HEK293 (cell line): ENCODE data around the gene GNG7.

Experiments
- KLF10 ChIP-seq: fragments of 450-650 bp; IDR thresholded peaks from 2 replicates; pipeline ENCODE4 v1.5.1; 2018; ENCODE audit warnings: missing biosample characterization, mild to moderate bottlenecking, missing genetic modification characterization
- KLF8 ChIP-seq: fragments of 450-650 bp; formaldehyde crosslinking; IDR thresholded peaks from 2 replicates; pipeline ENCODE4 v1.5.1; 2016; ENCODE audit warnings: missing biosample characterization, missing genetic modification characterization
- SALL2 ChIP-seq: fragments of 450-650 bp; formaldehyde crosslinking; IDR thresholded peaks from 2 replicates; pipeline ENCODE4 v1.5.0; 2017; ENCODE audit warnings: missing biosample characterization, mild to moderate bottlenecking, missing genetic modification characterization, borderline replicate concordance
- YY2 ChIP-seq: fragments of 450-650 bp; formaldehyde crosslinking; IDR thresholded peaks from 2 replicates; pipeline ENCODE4 v1.5.1; 2016; ENCODE audit warnings: missing biosample characterization, missing genetic modification characterization
- ZIC2 ChIP-seq: fragments of 450-650 bp; formaldehyde crosslinking; IDR thresholded peaks from 2 replicates; pipeline ENCODE4 v1.5.1; 2016; ENCODE audit warnings: missing biosample characterization, missing genetic modification characterization
- ZNF10 ChIP-seq: fragments of 450-650 bp; formaldehyde crosslinking; IDR thresholded peaks from 2 replicates; pipeline ENCODE4 v1.5.1; 2017; ENCODE audit warnings: missing biosample characterization, missing genetic modification characterization
- ZNF169 ChIP-seq: fragments of 450-650 bp; formaldehyde crosslinking; IDR thresholded peaks from 2 replicates; pipeline ENCODE4 v1.5.1; 2016; ENCODE audit warnings: missing biosample characterization, missing genetic modification characterization
- ZNF24 ChIP-seq: fragments of 450-650 bp; formaldehyde crosslinking; IDR thresholded peaks from 2 replicates; pipeline ENCODE4 v1.5.1; 2016; ENCODE audit warnings: missing biosample characterization, missing genetic modification characterization
- ZNF391 ChIP-seq: fragments of 450-650 bp; formaldehyde crosslinking; IDR thresholded peaks from 2 replicates; pipeline ENCODE4 v1.5.1; 2016; ENCODE audit warnings: low read depth, missing biosample characterization, missing genetic modification characterization, borderline replicate concordance
- ZNF585B ChIP-seq: fragments of 450-650 bp; formaldehyde crosslinking; IDR thresholded peaks from 2 replicates; pipeline ENCODE4 v1.5.1; 2016; ENCODE audit warnings: missing biosample characterization, missing genetic modification characterization
- ZNF600 ChIP-seq: fragments of 450-650 bp; formaldehyde crosslinking; IDR thresholded peaks from 2 replicates; pipeline ENCODE4 v1.5.1; 2016; ENCODE audit warnings: missing biosample characterization, missing genetic modification characterization
- ZNF76 ChIP-seq: fragments of 450-650 bp; formaldehyde crosslinking; IDR thresholded peaks from 2 replicates; pipeline ENCODE4; 2016; ENCODE audit warnings: low read depth, missing biosample characterization, missing genetic modification characterization, borderline replicate concordance
- ZSCAN23 ChIP-seq: fragments of 450-650 bp; formaldehyde crosslinking; IDR thresholded peaks from 2 replicates; pipeline ENCODE4 v1.5.1; 2016; ENCODE audit warnings: missing biosample characterization, missing genetic modification characterization
- TF ChIP-seq, protein P1 (sequence below): fragments of 450-650 bp; IDR thresholded peaks from 2 replicates; pipeline ENCODE4 v1.5.1; 2018; ENCODE audit warnings: missing biosample characterization, missing genetic modification characterization
- TF ChIP-seq, protein P2 (sequence below): fragments of 450-650 bp; formaldehyde crosslinking; IDR thresholded peaks from 2 replicates; pipeline ENCODE4 v1.5.1; 2017; ENCODE audit warnings: missing biosample characterization, mild to moderate bottlenecking, missing genetic modification characterization, moderate library complexity
- TF ChIP-seq, protein P3 (sequence below): fragments of 450-650 bp; formaldehyde crosslinking; IDR thresholded peaks from 2 replicates; pipeline ENCODE4 v1.5.1; 2016; ENCODE audit warnings: missing biosample characterization, missing genetic modification characterization
- TF ChIP-seq, protein P4 (sequence below): fragments of 450-650 bp; formaldehyde crosslinking; IDR thresholded peaks from 2 replicates; pipeline ENCODE4 v1.5.1; 2016; ENCODE audit warnings: missing biosample characterization, missing genetic modification characterization
- TF ChIP-seq, protein P5 (sequence below): fragments of 450-650 bp; formaldehyde crosslinking; IDR thresholded peaks from 2 replicates; pipeline ENCODE4 v1.5.1; 2016; ENCODE audit warnings: missing biosample characterization, missing genetic modification characterization
- TF ChIP-seq, protein P6 (sequence below): IDR thresholded peaks from 2 replicates; pipeline ENCODE4 v1.6.1; 2011; ENCODE audit warnings: mild to moderate bottlenecking, low read depth, low read length, borderline replicate concordance
- TF ChIP-seq, protein P7 (sequence below): fragments of 450-650 bp; formaldehyde crosslinking; IDR thresholded peaks from 2 replicates; pipeline ENCODE4 v1.5.1; 2016; ENCODE audit warnings: missing biosample characterization, missing genetic modification characterization
- TF ChIP-seq, protein P8 (sequence below): fragments of 450-650 bp; formaldehyde crosslinking; IDR thresholded peaks from 2 replicates; pipeline ENCODE4 v1.5.0; 2017; ENCODE audit warnings: missing biosample characterization, missing genetic modification characterization, borderline replicate concordance

The GNG7 gene

DNA sequence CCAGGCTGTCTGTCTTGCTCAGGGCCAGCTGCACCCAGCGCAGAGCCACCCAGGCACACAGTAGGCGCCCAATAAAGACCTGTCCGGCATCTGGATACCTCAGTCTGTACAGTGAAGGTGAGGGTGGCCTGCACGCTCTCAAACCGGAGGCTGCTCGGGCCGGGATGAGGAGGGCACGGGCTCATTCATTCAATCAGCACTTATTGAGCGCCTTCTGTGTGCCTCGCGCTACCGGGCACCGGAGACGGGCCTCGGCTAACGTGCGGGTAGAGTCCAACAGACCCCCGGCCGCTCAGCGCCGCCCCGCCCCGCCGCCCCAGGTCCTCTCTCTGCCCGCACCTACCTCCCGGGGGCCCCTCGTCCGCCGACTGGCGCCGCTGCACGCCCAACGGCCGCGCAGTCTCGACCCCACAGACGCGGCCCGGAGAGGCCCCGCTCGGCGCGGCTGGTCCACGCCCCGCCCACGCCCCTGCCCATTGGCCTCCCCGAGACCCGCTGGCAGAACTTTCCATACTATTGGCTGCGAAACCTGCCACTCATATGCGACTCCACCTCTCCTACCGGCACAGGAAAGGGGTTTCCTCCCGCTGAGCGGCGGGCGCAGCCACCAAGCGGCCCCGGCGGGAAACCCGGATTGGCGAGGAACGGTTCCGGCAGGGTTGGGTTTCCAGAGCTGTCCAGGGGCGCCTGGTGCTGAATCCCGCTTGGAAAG lies 37.3 kb upstream of the GNG7 start, which contains the start of gene SLC39A3 (continued):
- TF ChIP-seq, protein P1, sequence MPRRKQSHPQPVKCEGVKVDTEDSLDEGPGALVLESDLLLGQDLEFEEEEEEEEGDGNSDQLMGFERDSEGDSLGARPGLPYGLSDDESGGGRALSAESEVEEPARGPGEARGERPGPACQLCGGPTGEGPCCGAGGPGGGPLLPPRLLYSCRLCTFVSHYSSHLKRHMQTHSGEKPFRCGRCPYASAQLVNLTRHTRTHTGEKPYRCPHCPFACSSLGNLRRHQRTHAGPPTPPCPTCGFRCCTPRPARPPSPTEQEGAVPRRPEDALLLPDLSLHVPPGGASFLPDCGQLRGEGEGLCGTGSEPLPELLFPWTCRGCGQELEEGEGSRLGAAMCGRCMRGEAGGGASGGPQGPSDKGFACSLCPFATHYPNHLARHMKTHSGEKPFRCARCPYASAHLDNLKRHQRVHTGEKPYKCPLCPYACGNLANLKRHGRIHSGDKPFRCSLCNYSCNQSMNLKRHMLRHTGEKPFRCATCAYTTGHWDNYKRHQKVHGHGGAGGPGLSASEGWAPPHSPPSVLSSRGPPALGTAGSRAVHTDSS, result 0 out of 2 replicates have a peak, but pooled peaks have one; percentile 47
- TF ChIP-seq, protein P2, sequence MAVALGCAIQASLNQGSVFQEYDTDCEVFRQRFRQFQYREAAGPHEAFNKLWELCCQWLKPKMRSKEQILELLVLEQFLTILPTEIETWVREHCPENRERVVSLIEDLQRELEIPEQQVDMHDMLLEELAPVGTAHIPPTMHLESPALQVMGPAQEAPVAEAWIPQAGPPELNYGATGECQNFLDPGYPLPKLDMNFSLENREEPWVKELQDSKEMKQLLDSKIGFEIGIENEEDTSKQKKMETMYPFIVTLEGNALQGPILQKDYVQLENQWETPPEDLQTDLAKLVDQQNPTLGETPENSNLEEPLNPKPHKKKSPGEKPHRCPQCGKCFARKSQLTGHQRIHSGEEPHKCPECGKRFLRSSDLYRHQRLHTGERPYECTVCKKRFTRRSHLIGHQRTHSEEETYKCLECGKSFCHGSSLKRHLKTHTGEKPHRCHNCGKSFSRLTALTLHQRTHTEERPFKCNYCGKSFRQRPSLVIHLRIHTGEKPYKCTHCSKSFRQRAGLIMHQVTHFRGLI (tag by site-specific recombination), result peak; percentile 90
- no peak for TF ChIP-seq ZNF169
- no peak for TF ChIP-seq ZNF585B (tag by site-specific recombination)
- TF ChIP-seq, protein P3, sequence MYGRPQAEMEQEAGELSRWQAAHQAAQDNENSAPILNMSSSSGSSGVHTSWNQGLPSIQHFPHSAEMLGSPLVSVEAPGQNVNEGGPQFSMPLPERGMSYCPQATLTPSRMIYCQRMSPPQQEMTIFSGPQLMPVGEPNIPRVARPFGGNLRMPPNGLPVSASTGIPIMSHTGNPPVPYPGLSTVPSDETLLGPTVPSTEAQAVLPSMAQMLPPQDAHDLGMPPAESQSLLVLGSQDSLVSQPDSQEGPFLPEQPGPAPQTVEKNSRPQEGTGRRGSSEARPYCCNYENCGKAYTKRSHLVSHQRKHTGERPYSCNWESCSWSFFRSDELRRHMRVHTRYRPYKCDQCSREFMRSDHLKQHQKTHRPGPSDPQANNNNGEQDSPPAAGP (tag by site-specific recombination), result peak; percentile 90
- peak; percentile 91 for TF ChIP-seq ZNF24 (tag by site-specific recombination)
- TF ChIP-seq KLF8 (tag by site-specific recombination), result peak; percentile 96
- TF ChIP-seq ZNF76, result peak; percentile 87
- TF ChIP-seq, protein P4, sequence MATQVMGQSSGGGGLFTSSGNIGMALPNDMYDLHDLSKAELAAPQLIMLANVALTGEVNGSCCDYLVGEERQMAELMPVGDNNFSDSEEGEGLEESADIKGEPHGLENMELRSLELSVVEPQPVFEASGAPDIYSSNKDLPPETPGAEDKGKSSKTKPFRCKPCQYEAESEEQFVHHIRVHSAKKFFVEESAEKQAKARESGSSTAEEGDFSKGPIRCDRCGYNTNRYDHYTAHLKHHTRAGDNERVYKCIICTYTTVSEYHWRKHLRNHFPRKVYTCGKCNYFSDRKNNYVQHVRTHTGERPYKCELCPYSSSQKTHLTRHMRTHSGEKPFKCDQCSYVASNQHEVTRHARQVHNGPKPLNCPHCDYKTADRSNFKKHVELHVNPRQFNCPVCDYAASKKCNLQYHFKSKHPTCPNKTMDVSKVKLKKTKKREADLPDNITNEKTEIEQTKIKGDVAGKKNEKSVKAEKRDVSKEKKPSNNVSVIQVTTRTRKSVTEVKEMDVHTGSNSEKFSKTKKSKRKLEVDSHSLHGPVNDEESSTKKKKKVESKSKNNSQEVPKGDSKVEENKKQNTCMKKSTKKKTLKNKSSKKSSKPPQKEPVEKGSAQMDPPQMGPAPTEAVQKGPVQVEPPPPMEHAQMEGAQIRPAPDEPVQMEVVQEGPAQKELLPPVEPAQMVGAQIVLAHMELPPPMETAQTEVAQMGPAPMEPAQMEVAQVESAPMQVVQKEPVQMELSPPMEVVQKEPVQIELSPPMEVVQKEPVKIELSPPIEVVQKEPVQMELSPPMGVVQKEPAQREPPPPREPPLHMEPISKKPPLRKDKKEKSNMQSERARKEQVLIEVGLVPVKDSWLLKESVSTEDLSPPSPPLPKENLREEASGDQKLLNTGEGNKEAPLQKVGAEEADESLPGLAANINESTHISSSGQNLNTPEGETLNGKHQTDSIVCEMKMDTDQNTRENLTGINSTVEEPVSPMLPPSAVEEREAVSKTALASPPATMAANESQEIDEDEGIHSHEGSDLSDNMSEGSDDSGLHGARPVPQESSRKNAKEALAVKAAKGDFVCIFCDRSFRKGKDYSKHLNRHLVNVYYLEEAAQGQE (tag by site-specific recombination), result peak; percentile 100
- peak; percentile 94 for TF ChIP-seq ZSCAN23 (tag by site-specific recombination)
- TF ChIP-seq ZIC2 (tag by site-specific recombination), result peak; percentile 88
- TF ChIP-seq ZNF10, result 0 out of 2 replicates have a peak, but pooled peaks have one; percentile 40
- TF ChIP-seq ZNF391, result peak; percentile 96
- TF ChIP-seq, protein P5, sequence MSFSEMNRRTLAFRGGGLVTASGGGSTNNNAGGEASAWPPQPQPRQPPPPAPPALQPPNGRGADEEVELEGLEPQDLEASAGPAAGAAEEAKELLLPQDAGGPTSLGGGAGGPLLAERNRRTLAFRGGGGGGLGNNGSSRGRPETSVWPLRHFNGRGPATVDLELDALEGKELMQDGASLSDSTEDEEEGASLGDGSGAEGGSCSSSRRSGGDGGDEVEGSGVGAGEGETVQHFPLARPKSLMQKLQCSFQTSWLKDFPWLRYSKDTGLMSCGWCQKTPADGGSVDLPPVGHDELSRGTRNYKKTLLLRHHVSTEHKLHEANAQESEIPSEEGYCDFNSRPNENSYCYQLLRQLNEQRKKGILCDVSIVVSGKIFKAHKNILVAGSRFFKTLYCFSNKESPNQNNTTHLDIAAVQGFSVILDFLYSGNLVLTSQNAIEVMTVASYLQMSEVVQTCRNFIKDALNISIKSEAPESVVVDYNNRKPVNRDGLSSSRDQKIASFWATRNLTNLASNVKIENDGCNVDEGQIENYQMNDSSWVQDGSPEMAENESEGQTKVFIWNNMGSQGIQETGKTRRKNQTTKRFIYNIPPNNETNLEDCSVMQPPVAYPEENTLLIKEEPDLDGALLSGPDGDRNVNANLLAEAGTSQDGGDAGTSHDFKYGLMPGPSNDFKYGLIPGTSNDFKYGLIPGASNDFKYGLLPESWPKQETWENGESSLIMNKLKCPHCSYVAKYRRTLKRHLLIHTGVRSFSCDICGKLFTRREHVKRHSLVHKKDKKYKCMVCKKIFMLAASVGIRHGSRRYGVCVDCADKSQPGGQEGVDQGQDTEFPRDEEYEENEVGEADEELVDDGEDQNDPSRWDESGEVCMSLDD (tag by site-specific recombination), result peak; percentile 94
- TF ChIP-seq SALL2 (tag by site-specific recombination), result no peak
- TF ChIP-seq, protein P6, sequence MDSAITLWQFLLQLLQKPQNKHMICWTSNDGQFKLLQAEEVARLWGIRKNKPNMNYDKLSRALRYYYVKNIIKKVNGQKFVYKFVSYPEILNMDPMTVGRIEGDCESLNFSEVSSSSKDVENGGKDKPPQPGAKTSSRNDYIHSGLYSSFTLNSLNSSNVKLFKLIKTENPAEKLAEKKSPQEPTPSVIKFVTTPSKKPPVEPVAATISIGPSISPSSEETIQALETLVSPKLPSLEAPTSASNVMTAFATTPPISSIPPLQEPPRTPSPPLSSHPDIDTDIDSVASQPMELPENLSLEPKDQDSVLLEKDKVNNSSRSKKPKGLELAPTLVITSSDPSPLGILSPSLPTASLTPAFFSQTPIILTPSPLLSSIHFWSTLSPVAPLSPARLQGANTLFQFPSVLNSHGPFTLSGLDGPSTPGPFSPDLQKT, result no peak
- TF ChIP-seq ZNF600 (tag by site-specific recombination), result no peak
- peak; percentile 60; the same call in 1 of the 2 replicates for TF ChIP-seq KLF10 (tag by site-specific recombination)
- TF ChIP-seq YY2 (tag by site-specific recombination), result peak; percentile 71; the same call in 1 of the 2 replicates
- TF ChIP-seq, protein P7, sequence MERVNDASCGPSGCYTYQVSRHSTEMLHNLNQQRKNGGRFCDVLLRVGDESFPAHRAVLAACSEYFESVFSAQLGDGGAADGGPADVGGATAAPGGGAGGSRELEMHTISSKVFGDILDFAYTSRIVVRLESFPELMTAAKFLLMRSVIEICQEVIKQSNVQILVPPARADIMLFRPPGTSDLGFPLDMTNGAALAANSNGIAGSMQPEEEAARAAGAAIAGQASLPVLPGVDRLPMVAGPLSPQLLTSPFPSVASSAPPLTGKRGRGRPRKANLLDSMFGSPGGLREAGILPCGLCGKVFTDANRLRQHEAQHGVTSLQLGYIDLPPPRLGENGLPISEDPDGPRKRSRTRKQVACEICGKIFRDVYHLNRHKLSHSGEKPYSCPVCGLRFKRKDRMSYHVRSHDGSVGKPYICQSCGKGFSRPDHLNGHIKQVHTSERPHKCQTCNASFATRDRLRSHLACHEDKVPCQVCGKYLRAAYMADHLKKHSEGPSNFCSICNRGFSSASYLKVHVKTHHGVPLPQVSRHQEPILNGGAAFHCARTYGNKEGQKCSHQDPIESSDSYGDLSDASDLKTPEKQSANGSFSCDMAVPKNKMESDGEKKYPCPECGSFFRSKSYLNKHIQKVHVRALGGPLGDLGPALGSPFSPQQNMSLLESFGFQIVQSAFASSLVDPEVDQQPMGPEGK (tag by site-specific recombination), result peak; percentile 51; the same call in 1 of the 2 replicates
- TF ChIP-seq, protein P8, sequence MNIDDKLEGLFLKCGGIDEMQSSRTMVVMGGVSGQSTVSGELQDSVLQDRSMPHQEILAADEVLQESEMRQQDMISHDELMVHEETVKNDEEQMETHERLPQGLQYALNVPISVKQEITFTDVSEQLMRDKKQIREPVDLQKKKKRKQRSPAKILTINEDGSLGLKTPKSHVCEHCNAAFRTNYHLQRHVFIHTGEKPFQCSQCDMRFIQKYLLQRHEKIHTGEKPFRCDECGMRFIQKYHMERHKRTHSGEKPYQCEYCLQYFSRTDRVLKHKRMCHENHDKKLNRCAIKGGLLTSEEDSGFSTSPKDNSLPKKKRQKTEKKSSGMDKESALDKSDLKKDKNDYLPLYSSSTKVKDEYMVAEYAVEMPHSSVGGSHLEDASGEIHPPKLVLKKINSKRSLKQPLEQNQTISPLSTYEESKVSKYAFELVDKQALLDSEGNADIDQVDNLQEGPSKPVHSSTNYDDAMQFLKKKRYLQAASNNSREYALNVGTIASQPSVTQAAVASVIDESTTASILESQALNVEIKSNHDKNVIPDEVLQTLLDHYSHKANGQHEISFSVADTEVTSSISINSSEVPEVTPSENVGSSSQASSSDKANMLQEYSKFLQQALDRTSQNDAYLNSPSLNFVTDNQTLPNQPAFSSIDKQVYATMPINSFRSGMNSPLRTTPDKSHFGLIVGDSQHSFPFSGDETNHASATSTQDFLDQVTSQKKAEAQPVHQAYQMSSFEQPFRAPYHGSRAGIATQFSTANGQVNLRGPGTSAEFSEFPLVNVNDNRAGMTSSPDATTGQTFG (tag by site-specific recombination), result peak; percentile 66; the same call in 1 of the 2 replicates
